IMR-90 (cell line): ENCODE measurements around the gene EZR. TPM values are rescaled to one million over a fixed set of nuclear protein-coding genes. Genes with fewer than 3 reads are reported as not detected.
A peak's percentile ranks its signal among the peaks of the same experiment; 100 is the strongest.

Experiments
- ATAC-seq: fragments of 200-7000 bp; cut with Tn5 transposase; 2 replicates; pipeline ENCODE4 v1.9.1; 2020; ENCODE audit warnings: low read depth, mild to moderate bottlenecking, moderate library complexity
- BruUV-seq: library from RNA; stranded (reverse); fragments of 400-500 nt; replicated peaks from 2 replicates; lab custom pipeline; 2021; lab: Mats Ljungman, UMichigan
- CTCF ChIA-PET: fragments of 300-600 bp; formaldehyde crosslinking; extraction: SDS; loops from one replicate; lab custom pipeline; 2021; ENCODE audit warnings: antibody characterized with exemption; lab: Yijun Ruan, JAX
- POLR2A ChIA-PET: fragments of 300-600 bp; sonication (Branson Sonifier 250); formaldehyde crosslinking; loops from one replicate; lab custom pipeline; 2022; ENCODE audit warnings: antibody characterized with exemption; ENCODE audit not compliant: unreplicated experiment; lab: Charles Lee
- DNase-seq: peaks from one replicate; pipeline ENCODE4 v3.0.0; 2013
- H2AFZ ChIP-seq: replicated peaks from 2 replicates; pipeline ENCODE3; 2013; ENCODE audit warnings: low read length, mild to moderate bottlenecking; ENCODE audit not compliant: poor library complexity
- H2AK5ac ChIP-seq: 2 replicates; pipeline ENCODE4 v1.6.1; 2013; ENCODE audit warnings: low read depth, low read length, inconsistent platforms
- H2AK9ac ChIP-seq: replicated peaks from 2 replicates; pipeline ENCODE3; 2013; ENCODE audit warnings: mild to moderate bottlenecking, low read depth, low read length, moderate library complexity; ENCODE audit not compliant: poor library complexity
- H2BK120ac ChIP-seq: 2 replicates; pipeline ENCODE4 v1.6.1; 2013; ENCODE audit warnings: low read depth, low read length, inconsistent platforms
- H2BK15ac ChIP-seq: 3 replicates; pipeline ENCODE4 v1.6.1; 2013; ENCODE audit warnings: low read depth, low read length, inconsistent platforms
- H2BK20ac ChIP-seq: 2 replicates; pipeline ENCODE4 v1.6.1; 2013; ENCODE audit warnings: low read depth, mild to moderate bottlenecking, inconsistent platforms, low read length, moderate library complexity
- H2BK5ac ChIP-seq: 2 replicates; pipeline ENCODE4 v1.6.1; 2013; ENCODE audit warnings: mild to moderate bottlenecking, low read depth, low read length, inconsistent platforms; ENCODE audit not compliant: poor library complexity, severe bottlenecking
- H3K14ac ChIP-seq: replicated peaks from 2 replicates; pipeline ENCODE4 v1.6.1; 2013; ENCODE audit warnings: low read depth, low read length, inconsistent platforms
- H3K18ac ChIP-seq: 2 replicates; pipeline ENCODE4 v1.6.1; 2013; ENCODE audit warnings: low read depth, low read length, control low read depth
- H3K23ac ChIP-seq: 2 replicates; pipeline ENCODE4 v1.6.1; 2013; ENCODE audit warnings: low read depth, low read length, inconsistent platforms
- H3K27ac ChIP-seq: 2 replicates; pipeline ENCODE4 v1.5.1; 2013; ENCODE audit warnings: mild to moderate bottlenecking, control low read depth, low read length; ENCODE audit not compliant: insufficient read depth
- H3K27me3 ChIP-seq: 2 replicates; pipeline ENCODE4 v1.6.1; 2013; ENCODE audit warnings: low read length; ENCODE audit not compliant: control insufficient read depth, insufficient read depth
- H3K36me3 ChIP-seq: 2 replicates; pipeline ENCODE4 v1.6.1; 2013; ENCODE audit warnings: low read length, mixed read lengths; ENCODE audit not compliant: control insufficient read depth, insufficient read depth
- H3K4ac ChIP-seq: 2 replicates; pipeline ENCODE4 v1.6.1; 2013; ENCODE audit warnings: low read depth, low read length, inconsistent platforms
- H3K4me1 ChIP-seq: 2 replicates; pipeline ENCODE4 v1.6.1; 2013; ENCODE audit warnings: low read length, mixed read lengths; ENCODE audit not compliant: control insufficient read depth, insufficient read depth
- H3K4me2 ChIP-seq: 2 replicates; pipeline ENCODE4 v1.6.1; 2013; ENCODE audit warnings: low read depth, mild to moderate bottlenecking, control low read depth, low read length, moderate library complexity
- H3K4me3 ChIP-seq: 2 replicates; pipeline ENCODE4 v1.5.1; 2013; ENCODE audit warnings: low read depth, mild to moderate bottlenecking, control low read depth, low read length, moderate library complexity; ENCODE audit not compliant: insufficient read depth
- H3K56ac ChIP-seq: 2 replicates; pipeline ENCODE4 v1.6.1; 2013; ENCODE audit warnings: low read length, inconsistent platforms; ENCODE audit not compliant: insufficient read depth; ENCODE audit errors: extremely low read depth
- H3K79me1 ChIP-seq, 2 experiments: 2 replicates each; pipeline ENCODE4 v1.6.1; 2013; ENCODE audit warnings: low read length in 2 of 2, inconsistent platforms in 1 of 2, low read depth in 1 of 2
- H3K9ac ChIP-seq: 2 replicates; pipeline ENCODE4 v1.6.1; 2013; ENCODE audit warnings: low read depth, low read length, control low read depth
- H3K9me1 ChIP-seq: 2 replicates; pipeline ENCODE4 v1.6.1; 2013; ENCODE audit warnings: low read length, inconsistent platforms; ENCODE audit not compliant: insufficient read depth
- H3K9me3 ChIP-seq: 2 replicates; pipeline ENCODE4 v1.6.1; 2013; ENCODE audit warnings: low read length; ENCODE audit not compliant: control insufficient read depth, insufficient read depth
- H4K20me1 ChIP-seq: 2 replicates; pipeline ENCODE4 v1.6.1; 2013; ENCODE audit warnings: low read length, inconsistent platforms; ENCODE audit not compliant: insufficient read depth
- H4K5ac ChIP-seq: 2 replicates; pipeline ENCODE4 v1.6.1; 2013; ENCODE audit warnings: mild to moderate bottlenecking, low read depth, low read length, control low read depth
- H4K8ac ChIP-seq, 2 experiments: 2 replicates each; pipeline ENCODE4 v1.6.1; 2013; ENCODE audit warnings: low read depth in 2 of 2, low read length in 2 of 2, control low read depth in 1 of 2, inconsistent platforms in 1 of 2
- H4K91ac ChIP-seq: 2 replicates; pipeline ENCODE4 v1.6.1; 2013; ENCODE audit warnings: low read depth, low read length, inconsistent platforms; ENCODE audit not compliant: insufficient read depth
- BHLHE40 ChIP-seq: fragments of 150-350 bp; IDR thresholded peaks from 2 replicates; pipeline ENCODE4 v1.6.1; 2016; ENCODE audit warnings: mild to moderate bottlenecking, low read depth, low read length
- ELK1 ChIP-seq: fragments of 150-350 bp; IDR thresholded peaks from 2 replicates; pipeline ENCODE4 v1.6.1; 2016; ENCODE audit warnings: low read depth, mild to moderate bottlenecking, low read length, moderate library complexity, borderline replicate concordance
- FOS ChIP-seq: fragments of 150-350 bp; IDR thresholded peaks from 2 replicates; pipeline ENCODE4 v1.6.1; 2016; ENCODE audit warnings: low read depth, low read length
- MAFK ChIP-seq: IDR thresholded peaks from 2 replicates; pipeline ENCODE4 v1.6.1; 2012; ENCODE audit warnings: low read depth, low read length, improper control_type of control experiment
- NFE2L2 ChIP-seq: fragments of 150-350 bp; IDR thresholded peaks from 2 replicates; pipeline ENCODE4 v1.6.1; 2016; ENCODE audit warnings: low read depth, mild to moderate bottlenecking, low read length
- WGBS, 2 experiments: methylation state at CpG; one replicate each; pipeline versions ENCODE4 v1.1.5 to v1.1.7; 2013; ENCODE audit warnings: missing lambda C conversion rate in 2 of 2; ENCODE audit not compliant: insufficient read length in 1 of 2; ENCODE audit errors: extremely low coverage in 2 of 2; 5-methylcytosine and 5-hydroxymethylcytosine counted together
- dilution Hi-C: fragments of 300-500 bp; cut with HindIII; formaldehyde crosslinking; loops from one replicate; pipeline ENCODE4 v1.14.3; 2018; ENCODE audit warnings: low sequenced_read_pairs; ENCODE audit not compliant: unreplicated experiment
- in situ Hi-C: fragments of 300-500 bp; cut with MboI; formaldehyde crosslinking; loops from 3 replicates; pipeline ENCODE4 v1.14.3; 2019; ENCODE audit warnings: low sequenced_read_pairs, inconsistent platforms, mixed read lengths
- intact Hi-C: fragments of 100-400 bp; cut with micrococcal nuclease; formaldehyde crosslinking; loops from 2 replicates; pipeline ENCODE4 v1.10.0; 2022
- polyA plus RNA-seq, 3 experiments: library from polyadenylated mRNA; depleted of rRNA; stranded (reverse); fragments of >200 nt; gene quantifications; 2 replicates each; pipeline ENCODE4 v1.2.3, GENCODE V29; 2012; ENCODE audit warnings: low replicate concordance in 1 of 3
- total RNA-seq: library from RNA; depleted of rRNA; stranded (reverse); fragments of >200 nt; gene quantifications from 2 replicates; pipeline ENCODE4 v1.2.3, GENCODE V29; 2012

The EZR gene
- total and polyA plus RNA-seq, 2 of the 4 experiments (the other 2 are of a cell fraction): 83.8 to 145 TPM

- no TSS peak for BruUV-seq
- peak overlapping the region; percentile 60 for H3K27ac ChIP-seq
- H3K9ac ChIP-seq: no peak overlapping the region
These were observed 35.3 kb upstream of the EZR start for GRCh38 chr6:158854214-158855101.

More at GRCh38 chr6:158854214-158855101, 35.3 kb upstream of the EZR start:
- Histone ChIP-seq H3K9me1 (peaks cover 19% of the 10 kb centered on the region), H3K4ac (peak overlapping the region; percentile 88), H3K4me1 (peaks cover 25% of the 10 kb centered on the region), H4K5ac (peak overlapping the region; percentile 55), H2BK120ac (peak overlapping the region; percentile 89), H3K9me3 (no peaks in the 10 kb centered on the region), H3K79me1 (peaks cover 0 to 5% of the 10 kb centered on the region in 2 experiments; a peak in 1 of 4 replicates), H2AK5ac (peak overlapping the region; percentile 87), H3K27me3 (no peaks in the 10 kb centered on the region), H3K23ac (peak overlapping the region; percentile 62), H2BK15ac (peak overlapping the region; percentile 91; the same call in 2 of the 3 replicates), H4K91ac (peak overlapping the region; percentile 87), H3K14ac (peak overlapping the region; percentile 49), H3K4me2 (0 out of 2 replicates have a peak overlapping the region, but pooled peaks have one; percentile 27), H3K56ac (peak overlapping the region; percentile 30), H3K36me3 (no peaks in the 10 kb centered on the region), H2AK9ac (peak overlapping the region; percentile 69), H4K20me1 (no peaks in the 10 kb centered on the region), H2BK5ac (peak overlapping the region; percentile 66), H4K8ac (peak overlapping the region; percentile 38 to 84; a peak in 3 of 4 replicates), H3K4me3 (no peak overlapping the region), H2AFZ (peak overlapping the region; percentile 71), H3K18ac (peak overlapping the region; percentile 63), H2BK20ac (peak overlapping the region; percentile 87)
- DNase-seq: peak; percentile 83
- ATAC-seq: peak; percentile 40
- in situ Hi-C loops: no loop called here
- intact Hi-C loops: no loop called here
- 68% methylated on average over 4 of the region's 7 CpGs; no CpG with 5 or more reads in 1 of the 2 experiments for WGBS, 2 experiments
- ChIA-PET CTCF (no interaction called here), POLR2A (interaction anchor here (0.6 kb wide), 1 partner anchor 157 kb away, joined by 4 read pairs; no protein-coding TSS in a partner anchor)
- peak; percentile 38; the same call in 1 of the 2 replicates for TF ChIP-seq FOS
- no peak for TF ChIP-seq ELK1
- peak; percentile 35; the same call in 1 of the 2 replicates for TF ChIP-seq BHLHE40
- peak; percentile 84 for TF ChIP-seq NFE2L2
- 0 out of 2 replicates have a peak, but pooled peaks have one; percentile 7 for TF ChIP-seq MAFK
- dilution Hi-C loops: no loop called here
